Measurements from ENCODE around the gene MAF.

GRCh38 chr16:79580453-79581191, 19.9 kb downstream of the MAF start:
- TF ChIP-seq CTCF (optimal IDR thresholded peaks at IDR 0.05 in 1 of 3, IDR thresholded peaks at IDR 0.05 in 1 of 3, conservative IDR thresholded peaks at IDR 0.05 in 1 of 3; ENCODE audit: extremely low read depth in 1 of 3, insufficient read depth in 2 of 3, low read length in 3 of 3) = no peak
- TF ChIP-seq EZH2 (IDR thresholded peaks at IDR 0.05; ENCODE audit: low read length) = no peak
